HCT116 (cell line): ENCODE results near the gene FAM170B. TPM values are rescaled to one million over a fixed set of nuclear protein-coding genes. Genes with fewer than 3 reads are reported as not detected.

Experiments
- ATAC-seq: fragments of 200-7000 bp; cut with Tn5 transposase; 2 replicates; pipeline ENCODE4 v1.9.1; 2020; ENCODE audit warnings: mild to moderate bottlenecking, moderate library complexity
- BruUV-seq: library from RNA; stranded (reverse); fragments of 400-500 nt; replicated peaks from 2 replicates; lab custom pipeline; 2021; lab: Mats Ljungman, UMichigan
- CTCF ChIA-PET: fragments of 300-600 bp; sonication (Branson Sonifier 250); formaldehyde crosslinking; loops from one replicate; lab custom pipeline; 2021; ENCODE audit warnings: antibody characterized with exemption; lab: Charles Lee
- POLR2A ChIA-PET: fragments of 300-600, 350-600 bp; sonication (Branson Sonifier 250); formaldehyde crosslinking; loops from one replicate; lab custom pipeline; 2021; ENCODE audit warnings: antibody characterized with exemption; lab: Charles Lee
- RAD21 ChIA-PET, 2 experiments: fragments of 300-600 bp; sonication (Branson Sonifier 250); formaldehyde crosslinking; loops; one replicate each; lab custom pipeline; 2023; ENCODE audit warnings: low total read pairs in 2 of 2; ENCODE audit not compliant: uncharacterized antibody in 2 of 2, unreplicated experiment in 2 of 2, low non-redundant PET in 1 of 2; lab: Charles Lee
- DNase-seq: peaks from one replicate; pipeline ENCODE4 v3.0.0-alpha.2; 2010; ENCODE audit warnings: low read depth, low spot score
- H2AFZ ChIP-seq: fragments of 200-600 bp; shearing (Covaris generic), sonication (generic); 2 replicates; pipeline ENCODE4 v1.6.1; 2017; ENCODE audit warnings: low read depth, mixed run types, mixed read lengths, antibody characterized with exemption, low read length; ENCODE audit not compliant: poor library complexity, severe bottlenecking
- H3K27ac ChIP-seq: 2 replicates; pipeline ENCODE4 v1.5.1; 2012; ENCODE audit warnings: low read depth, low read length
- H3K27me3 ChIP-seq: fragments of 200-600 bp; sonication (generic); 2 replicates; pipeline ENCODE4 v1.6.1; 2016; ENCODE audit warnings: mixed run types, low read length, mixed read lengths; ENCODE audit not compliant: insufficient read depth
- H3K36me3 ChIP-seq, 2 experiments: fragments of 200-500 bp in 1 of 2; fragments of 200-600 bp in 1 of 2; sonication (Bioruptor generic) in 1 of 2; sonication (generic) in 1 of 2; 2 replicates each; pipeline versions ENCODE4 v1.5.1 to v1.6.1; 2014 to 2016; ENCODE audit warnings: low read length in 2 of 2, inconsistent platforms in 1 of 2, mixed read lengths in 1 of 2, mixed run types in 1 of 2; ENCODE audit not compliant: insufficient read depth in 2 of 2, control insufficient read depth in 1 of 2
- H3K4me1 ChIP-seq, 2 experiments: fragments of 200-600 bp in 1 of 2; sonication (generic) in 1 of 2; 2 replicates each; pipeline versions ENCODE4 v1.5.1 to v1.6.1; 2012 to 2017; ENCODE audit warnings: low read length in 2 of 2, inconsistent platforms in 1 of 2, mild to moderate bottlenecking in 1 of 2, mixed read lengths in 1 of 2, mixed run types in 1 of 2, moderate library complexity in 1 of 2; ENCODE audit not compliant: insufficient read depth in 2 of 2, control insufficient read depth in 1 of 2
- H3K4me2 ChIP-seq: fragments of 200-600 bp; sonication (generic); 2 replicates; pipeline ENCODE4 v1.6.1; 2017; ENCODE audit warnings: mixed run types, low read length, mixed read lengths
- H3K4me3 ChIP-seq, 2 experiments: fragments of 200-600 bp in 1 of 2; sonication (generic) in 1 of 2; replicated peaks in 1 of 2; 2 replicates each; pipeline ENCODE4 v1.5.1; 2011 to 2016; ENCODE audit warnings: low read length in 2 of 2, control low read depth in 1 of 2, low read depth in 1 of 2, mild to moderate bottlenecking in 1 of 2, mixed read lengths in 1 of 2, mixed run types in 1 of 2
- H3K79me2 ChIP-seq: fragments of 200-600 bp; sonication (generic); 2 replicates; pipeline ENCODE4 v1.6.1; 2017; ENCODE audit warnings: mild to moderate bottlenecking, mixed run types, low read length, moderate library complexity, mixed read lengths; ENCODE audit not compliant: insufficient read depth
- H3K9ac ChIP-seq: fragments of 200-600 bp; sonication (generic); 2 replicates; pipeline ENCODE4 v1.6.1; 2016; ENCODE audit warnings: low read length, mixed read lengths
- H3K9me2 ChIP-seq: fragments of 200-600 bp; sonication (generic), shearing (Covaris generic); 2 replicates; pipeline ENCODE4 v1.6.1; 2017; ENCODE audit warnings: mixed run types, mild to moderate bottlenecking, moderate library complexity; ENCODE audit not compliant: insufficient read depth
- H3K9me3 ChIP-seq, 2 experiments: fragments of 200-500 bp in 1 of 2; fragments of 200-600 bp in 1 of 2; sonication (Bioruptor generic) in 1 of 2; sonication (generic) in 1 of 2; 2 replicates each; pipeline ENCODE4 v1.6.1; 2014 to 2017; ENCODE audit warnings: low read length in 2 of 2, mixed read lengths in 2 of 2, inconsistent platforms in 1 of 2, low read depth in 1 of 2, mild to moderate bottlenecking in 1 of 2, mixed run types in 1 of 2, moderate library complexity in 1 of 2; ENCODE audit not compliant: control insufficient read depth in 1 of 2, insufficient read depth in 1 of 2
- H4K20me1 ChIP-seq: fragments of 200-600 bp; sonication (generic), shearing (Covaris generic); 2 replicates; pipeline ENCODE4 v1.6.1; 2017; ENCODE audit warnings: mixed run types, mild to moderate bottlenecking, moderate library complexity; ENCODE audit not compliant: insufficient read depth
- ELF1 ChIP-seq: IDR thresholded peaks from 2 replicates; pipeline ENCODE4 v1.6.1; 2012; ENCODE audit warnings: low read depth, borderline replicate concordance
- EZH2 ChIP-seq: fragments of 200-600 bp; sonication (generic); IDR thresholded peaks from 2 replicates; pipeline ENCODE4 v1.6.1; 2017; ENCODE audit warnings: antibody characterized with exemption, mixed run types
- REST ChIP-seq: IDR thresholded peaks from 2 replicates; pipeline ENCODE4 v1.6.1; 2012; ENCODE audit warnings: low read depth
- SP1 ChIP-seq: IDR thresholded peaks from 2 replicates; pipeline ENCODE4 v1.6.1; 2012; ENCODE audit warnings: low read depth
- SRF ChIP-seq: IDR thresholded peaks from 2 replicates; pipeline ENCODE4 v1.6.1; 2012; ENCODE audit warnings: low read depth
- TCF7L2 ChIP-seq: IDR thresholded peaks from 2 replicates; pipeline ENCODE4 v1.7.0; 2011; ENCODE audit warnings: borderline replicate concordance, inconsistent platforms; ENCODE audit not compliant: insufficient read depth, insufficient read length; ENCODE audit errors: extremely low read depth
- ZNF274 ChIP-seq: fragments of 200-500 bp; sonication (Bioruptor generic); IDR thresholded peaks from 2 replicates; pipeline ENCODE4 v1.6.1; 2014; ENCODE audit warnings: mild to moderate bottlenecking, low read depth, low read length, inconsistent platforms
- intact Hi-C: fragments of 100-400 bp; cut with micrococcal nuclease; formaldehyde crosslinking; loops from 2 replicates; pipeline ENCODE4 v1.10.0; 2022
- total RNA-seq: library from RNA; stranded (reverse); gene quantifications from one replicate; pipeline ENCODE4 v1.2.1, GENCODE V29; 2021; ENCODE audit not compliant: unreplicated experiment

The FAM170B gene
- total RNA-seq, 1 experiment from 2014 or later, result not detected

GRCh38 chr10:49166484-49167400, 32.9 kb upstream of the FAM170B start:
- TF ChIP-seq TCF7L2, result no peak
- TF ChIP-seq EZH2, result no peak
- TF ChIP-seq SRF, result no peak
- TF ChIP-seq REST, result no peak
- no peak for TF ChIP-seq ZNF274
- TF ChIP-seq ELF1, result no peak
- no peak for TF ChIP-seq SP1
- RAD21 ChIA-PET, result no interaction called here
- Histone ChIP-seq H3K79me2 (no peaks in the 10 kb centered on the region), H3K9ac (no peak overlapping the region), H3K4me1 (peaks cover 2 to 4% of the 10 kb centered on the region in 2 experiments; a peak in 1 of 4 replicates), H3K9me3 (no peaks in the 10 kb centered on the region), H3K27me3 (peaks cover 4% of the 10 kb centered on the region; the same call in 1 of the 2 replicates), H3K9me2 (no peaks in the 10 kb centered on the region), H2AFZ (no peak overlapping the region), H3K4me2 (no peak overlapping the region), H3K4me3 (no peak overlapping the region), H3K36me3 (no peaks in the 10 kb centered on the region), H4K20me1 (no peaks in the 10 kb centered on the region), H3K27ac (no peak overlapping the region)
- intact Hi-C loops, result no loop called here
- ATAC-seq, result no peak
- BruUV-seq, result no TSS peak
- DNase-seq, result no peak
- CTCF ChIA-PET, result interaction anchor here (1.2 kb wide), 1 partner anchor 509 kb away, joined by 4 read pairs; no protein-coding TSS in a partner anchor
- POLR2A ChIA-PET, result no interaction called here
